Ascending aorta (tissue), 2 donors: ENCODE results near the gene MSL1. TPM values are rescaled to one million over a fixed set of nuclear protein-coding genes. Genes with fewer than 3 reads are reported as not detected.

Source experiments
- DNase-seq, 2 donors: peaks; one replicate each; pipeline ENCODE4 v3.0.0-alpha.2; 2019; ENCODE audit warnings: low spot score in 2 of 2
- H3K27ac ChIP-seq, 2 donors: fragments of 200-600 bp; sonication (generic); one replicate each; pipeline ENCODE4 v1.5.1; 2016 to 2017; ENCODE audit warnings: mild to moderate bottlenecking in 1 of 2
- H3K27me3 ChIP-seq: fragments of 200-600 bp; sonication (generic); one replicate; pipeline ENCODE4 v1.5.1; 2017
- H3K36me3 ChIP-seq, 2 donors: fragments of 200-600 bp; sonication (generic); one replicate each; pipeline ENCODE4 v1.5.1; 2016
- H3K4me1 ChIP-seq, 2 donors: fragments of 200-600 bp; sonication (generic); one replicate each; pipeline ENCODE4 v1.5.1; 2016 to 2017; ENCODE audit warnings: mild to moderate bottlenecking in 1 of 2
- H3K4me3 ChIP-seq, 2 donors: fragments of 200-600 bp; sonication (generic); one replicate each; pipeline ENCODE4 v1.5.1; 2016 to 2017; ENCODE audit warnings: mild to moderate bottlenecking in 1 of 2
- H3K9me3 ChIP-seq, 2 donors: fragments of 200-600 bp; sonication (generic); one replicate each; pipeline ENCODE4 v1.5.1; 2016
- intact Hi-C: fragments of 100-400 bp; cut with DNase I; formaldehyde crosslinking; loops from one replicate; pipeline ENCODE4 v1.15.1; 2023
- total RNA-seq: library from RNA; depleted of rRNA; stranded (reverse); fragments of >200 nt; gene quantifications from one replicate; pipeline ENCODE4 v1.1.0, GENCODE V29; 2016
- TF ChIP-seq, protein P1 (sequence below), 3 experiments: fragments of 200-600 bp in 2 of 3; fragments of 450-650 bp in 1 of 3; sonication (generic) in 2 of 3; IDR thresholded peaks; one replicate each; pipeline ENCODE4 v1.5.1; 2016 to 2019; ENCODE audit warnings: antibody characterized with exemption in 3 of 3, mild to moderate bottlenecking in 1 of 3, moderate library complexity in 1 of 3

Gene MSL1
- total RNA-seq, 1 donor from 2014 or later: 82.5 TPM

DNA sequence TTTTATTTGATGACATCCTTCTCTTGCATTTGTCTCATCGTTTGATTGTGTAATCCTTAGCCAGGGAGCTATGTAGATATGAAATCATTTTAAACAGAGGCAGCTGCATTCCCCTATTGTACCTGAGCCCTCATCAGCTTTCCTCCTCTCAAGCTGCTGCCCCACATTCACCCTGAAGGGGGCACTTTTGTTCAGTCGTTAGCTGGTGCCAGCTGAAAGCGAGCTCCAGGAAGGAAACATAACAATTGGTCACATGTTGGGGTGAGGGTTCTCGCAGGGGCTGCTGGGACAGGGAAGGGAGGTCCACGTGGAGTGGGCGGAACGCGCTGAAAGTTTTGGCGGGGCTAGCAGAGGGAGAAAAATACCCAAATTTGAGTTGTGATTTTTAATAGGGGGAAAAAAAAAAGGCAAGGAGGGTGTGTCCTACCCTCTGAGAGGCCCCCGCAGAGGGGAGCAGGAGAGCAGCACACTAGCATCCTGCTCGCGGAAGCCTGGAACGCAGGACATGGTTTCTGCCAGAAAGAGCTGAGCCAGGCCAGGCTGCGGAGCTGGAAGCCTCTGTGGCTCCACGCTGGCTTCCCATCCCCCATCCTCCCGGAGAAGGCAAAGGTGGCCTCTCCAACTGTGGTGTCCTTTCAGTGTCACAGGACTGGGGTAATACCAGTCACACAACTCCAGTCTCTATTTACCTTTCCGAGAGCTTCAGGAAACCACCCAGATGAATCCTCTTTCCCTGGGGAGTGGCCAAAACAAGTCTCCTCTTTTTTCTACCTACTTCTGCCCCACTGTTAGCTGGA is 8.5 kb upstream of the MSL1 start:
- Histone ChIP-seq H3K27ac (peak overlapping the region; percentile 90 to 97), H3K27me3 (no peaks in the 10 kb centered on the region), H3K4me1 (peaks cover 37 to 53% of the 10 kb centered on the region in 2 donors), H3K4me3 (peak overlapping the region; percentile 47 to 57), H3K9me3 (no peaks in the 10 kb centered on the region), H3K36me3 (no peaks in the 10 kb centered on the region)
- intact Hi-C loops: loop anchor here (1.0 kb wide), 3 partner anchors 8 to 55 kb away; partner anchors contain the start of genes CASC3 and MSL1
- peak; percentile 86 to 96 for DNase-seq
- TF ChIP-seq, protein P1, sequence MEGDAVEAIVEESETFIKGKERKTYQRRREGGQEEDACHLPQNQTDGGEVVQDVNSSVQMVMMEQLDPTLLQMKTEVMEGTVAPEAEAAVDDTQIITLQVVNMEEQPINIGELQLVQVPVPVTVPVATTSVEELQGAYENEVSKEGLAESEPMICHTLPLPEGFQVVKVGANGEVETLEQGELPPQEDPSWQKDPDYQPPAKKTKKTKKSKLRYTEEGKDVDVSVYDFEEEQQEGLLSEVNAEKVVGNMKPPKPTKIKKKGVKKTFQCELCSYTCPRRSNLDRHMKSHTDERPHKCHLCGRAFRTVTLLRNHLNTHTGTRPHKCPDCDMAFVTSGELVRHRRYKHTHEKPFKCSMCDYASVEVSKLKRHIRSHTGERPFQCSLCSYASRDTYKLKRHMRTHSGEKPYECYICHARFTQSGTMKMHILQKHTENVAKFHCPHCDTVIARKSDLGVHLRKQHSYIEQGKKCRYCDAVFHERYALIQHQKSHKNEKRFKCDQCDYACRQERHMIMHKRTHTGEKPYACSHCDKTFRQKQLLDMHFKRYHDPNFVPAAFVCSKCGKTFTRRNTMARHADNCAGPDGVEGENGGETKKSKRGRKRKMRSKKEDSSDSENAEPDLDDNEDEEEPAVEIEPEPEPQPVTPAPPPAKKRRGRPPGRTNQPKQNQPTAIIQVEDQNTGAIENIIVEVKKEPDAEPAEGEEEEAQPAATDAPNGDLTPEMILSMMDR (IDR thresholded peaks at IDR 0.05): peak; percentile 82 to 96 (median 84)

DNA sequence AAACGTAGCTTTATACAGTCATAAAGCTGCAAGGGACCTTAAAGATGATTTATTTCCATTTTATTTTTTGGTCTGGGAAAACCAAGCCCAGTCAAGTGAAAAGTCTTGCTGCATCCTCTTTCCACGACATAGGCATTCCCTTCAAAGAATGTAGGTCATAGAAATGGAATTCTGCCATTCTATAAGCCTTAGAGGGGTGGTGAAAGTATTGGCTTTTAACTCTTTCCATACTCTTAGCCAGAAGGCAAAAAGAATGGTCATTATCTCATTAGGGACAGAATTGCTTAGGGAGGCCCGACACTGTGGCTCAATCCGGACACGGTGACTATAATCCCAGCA is 7.9 kb upstream of the MSL1 start:
- peak overlapping the region; percentile 47 to 57 for H3K4me3 ChIP-seq
- TF ChIP-seq, protein P1 (IDR thresholded peaks at IDR 0.05): no peak
- H3K9me3 ChIP-seq: no peaks in the 10 kb centered on the region
- H3K27ac ChIP-seq: peak overlapping the region; percentile 75 to 97
- no peak for DNase-seq
- H3K36me3 ChIP-seq: no peaks in the 10 kb centered on the region
- H3K27me3 ChIP-seq: no peaks in the 10 kb centered on the region
- intact Hi-C loops: loop anchor here (1.0 kb wide), 3 partner anchors 7 to 54 kb away; partner anchors contain the start of genes CASC3 and MSL1
- peaks cover 32 to 48% of the 10 kb centered on the region in 2 donors for H3K4me1 ChIP-seq

DNA sequence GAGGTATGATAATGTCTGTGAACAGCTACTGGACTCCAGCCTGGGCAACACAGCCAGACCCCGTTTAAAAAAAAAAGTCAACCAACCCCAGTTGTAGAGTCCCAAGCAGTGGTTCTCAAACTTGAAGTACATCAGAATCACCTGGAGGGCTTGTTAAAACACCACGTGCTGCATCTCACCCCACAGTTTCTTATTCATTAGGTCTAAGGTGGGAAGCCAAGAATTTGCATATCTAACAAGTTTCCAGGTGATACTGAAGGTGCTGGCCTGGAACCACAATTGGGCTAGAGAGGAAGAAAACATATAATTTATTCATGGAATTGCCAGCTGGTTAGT is 6.7 kb upstream of the MSL1 start:
- H3K9me3 ChIP-seq: no peaks in the 10 kb centered on the region
- TF ChIP-seq, protein P1 (IDR thresholded peaks at IDR 0.05): no peak
- intact Hi-C loops: no loop called here

DNA sequence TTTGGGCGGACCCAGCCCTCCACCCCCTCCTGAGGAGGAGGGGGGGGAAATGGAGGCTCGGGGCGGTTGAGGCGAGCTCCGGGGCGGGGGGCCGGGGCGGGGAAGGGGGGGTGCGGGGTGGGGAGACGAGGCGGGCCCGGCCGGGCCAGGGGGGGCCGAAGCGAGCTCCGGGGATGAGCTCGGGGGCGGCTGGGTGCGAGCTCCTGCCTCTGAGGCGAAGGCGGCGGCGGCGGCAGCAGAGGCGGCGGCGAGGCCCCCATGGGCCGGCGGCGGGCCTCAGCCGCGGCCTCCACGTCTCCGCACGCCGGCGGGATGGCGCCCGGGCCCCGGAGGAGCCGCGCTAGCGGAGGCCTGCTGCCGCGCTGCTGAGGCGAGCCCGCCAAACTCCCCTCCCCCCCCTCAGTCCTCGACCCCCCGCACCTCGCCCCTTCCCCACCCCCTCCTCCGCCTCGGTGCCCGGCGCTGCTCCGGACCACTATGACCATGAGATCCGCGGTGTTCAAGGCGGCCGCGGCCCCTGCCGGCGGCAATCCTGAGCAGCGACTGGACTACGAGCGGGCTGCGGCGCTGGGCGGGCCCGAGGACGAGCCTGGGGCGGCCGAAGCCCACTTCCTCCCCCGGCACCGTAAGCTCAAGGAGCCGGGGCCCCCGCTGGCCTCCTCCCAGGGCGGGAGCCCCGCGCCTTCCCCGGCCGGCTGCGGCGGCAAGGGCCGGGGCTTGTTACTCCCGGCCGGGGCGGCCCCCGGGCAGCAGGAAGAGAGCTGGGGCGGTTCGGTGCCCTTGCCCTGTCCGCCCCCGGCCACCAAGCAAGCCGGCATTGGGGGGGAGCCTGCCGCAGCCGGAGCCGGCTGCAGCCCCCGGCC is 596 bp downstream of the MSL1 start:
- peaks cover 14 to 15% of the 10 kb centered on the region in 2 donors for H3K36me3 ChIP-seq
- intact Hi-C loops: no loop called here
- no peak for DNase-seq
- H3K4me3 ChIP-seq: peak overlapping the region; percentile 83 to 88
- peaks cover 0 to 12% of the 10 kb centered on the region in 2 donors for H3K4me1 ChIP-seq
- TF ChIP-seq, protein P1 (IDR thresholded peaks at IDR 0.05): peak in 2 of 3 experiments; percentile 11 to 21
- H3K27ac ChIP-seq: peak overlapping the region; percentile 95 to 99
- no peaks in the 10 kb centered on the region for H3K9me3 ChIP-seq
- no peaks in the 10 kb centered on the region for H3K27me3 ChIP-seq

More for the DNA sequence above, 6.7 kb upstream of the MSL1 start:
- Histone ChIP-seq H3K27me3 (no peaks in the 10 kb centered on the region), H3K27ac (peak overlapping the region; percentile 75 to 97), H3K36me3 (no peaks in the 10 kb centered on the region), H3K4me1 (peaks cover 27 to 39% of the 10 kb centered on the region in 2 donors), H3K4me3 (no peak overlapping the region)
- DNase-seq: no peak

DNA sequence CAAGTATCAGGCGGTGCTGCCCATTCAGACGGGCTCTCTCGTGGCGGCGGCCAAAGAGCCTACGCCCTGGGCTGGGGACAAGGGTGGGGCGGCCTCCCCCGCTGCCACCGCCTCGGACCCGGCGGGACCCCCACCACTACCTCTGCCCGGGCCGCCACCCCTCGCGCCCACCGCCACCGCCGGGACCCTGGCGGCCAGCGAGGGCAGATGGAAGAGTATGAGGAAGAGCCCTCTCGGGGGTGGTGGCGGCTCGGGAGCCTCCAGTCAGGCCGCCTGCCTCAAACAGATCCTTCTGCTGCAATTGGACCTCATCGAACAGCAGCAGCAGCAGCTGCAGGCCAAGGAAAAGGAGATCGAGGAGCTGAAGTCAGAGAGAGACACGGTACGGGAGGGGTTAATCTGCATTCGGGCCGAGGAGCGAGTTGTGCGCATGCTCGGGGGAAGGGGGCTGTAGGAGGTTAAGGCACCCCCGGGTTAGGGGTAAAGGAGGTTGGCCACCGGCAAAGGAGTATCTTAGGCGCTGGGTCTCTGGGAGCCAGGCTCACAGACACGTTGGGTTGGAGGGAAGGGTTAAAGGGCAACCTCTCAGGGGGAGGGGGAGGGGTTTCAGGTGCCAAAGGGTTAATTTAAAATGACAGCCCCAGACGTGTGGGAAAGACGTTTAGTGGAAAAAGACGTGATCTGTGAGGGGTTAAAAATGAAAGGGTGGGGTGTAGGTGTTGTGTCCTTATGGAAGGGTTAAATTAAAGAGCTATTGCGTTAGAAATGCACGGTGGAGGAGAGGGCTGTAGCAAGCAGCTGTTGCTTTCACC is 1.4 kb downstream of the MSL1 start:
- Histone ChIP-seq H3K27ac (peak overlapping the region; percentile 95 to 99), H3K4me3 (peak overlapping the region; percentile 83 to 88), H3K36me3 (peaks cover 22% of the 10 kb centered on the region in 2 donors), H3K9me3 (no peaks in the 10 kb centered on the region), H3K4me1 (peaks cover 0 to 12% of the 10 kb centered on the region in 2 donors), H3K27me3 (no peaks in the 10 kb centered on the region)
- TF ChIP-seq, protein P1 (IDR thresholded peaks at IDR 0.05): peak in 1 of 3 experiments; percentile 21
- no peak for DNase-seq
- intact Hi-C loops: loop anchor here (1.0 kb wide), 1 partner anchor 17 kb away; the partner anchor contains the start of gene CASC3
